Heart left ventricle (tissue), 16 donors: ENCODE results near the gene SEC14L3. TPM values are rescaled to one million over a fixed set of nuclear protein-coding genes. Genes with fewer than 3 reads are reported as not detected.

Source experiments
- ATAC-seq, 4 donors: fragments of 200-7000 bp; cut with Tn5 transposase; one replicate each; pipeline ENCODE4 v1.9.1; 2020 to 2022; ENCODE audit warnings: moderate library complexity in 4 of 4, mild to moderate bottlenecking in 3 of 4, moderate number of reproducible peaks in 1 of 4
- DNase-seq, 5 donors: peaks; one replicate each; pipeline ENCODE4 v3.0.0-alpha.2; 2020
- H3K27ac ChIP-seq, 12 donors: fragments of 200-600 bp; sonication (generic) in 4 of 12; one replicate each; pipeline versions ENCODE4 v1.5.0 to v1.8.0; 2016 to 2022; ENCODE audit warnings: mild to moderate bottlenecking in 2 of 12
- H3K27me3 ChIP-seq, 9 donors: fragments of 200-600 bp; sonication (generic) in 2 of 9; one replicate each; pipeline versions ENCODE4 v1.5.1 to v1.8.0; 2016 to 2022; ENCODE audit warnings: mild to moderate bottlenecking in 3 of 9
- H3K36me3 ChIP-seq, 9 donors: fragments of 200-600 bp; sonication (generic) in 2 of 9; one replicate each; pipeline versions ENCODE4 v1.5.0 to v1.8.0; 2018 to 2022; ENCODE audit warnings: mild to moderate bottlenecking in 2 of 9
- H3K4me1 ChIP-seq, 12 donors: fragments of 200-600 bp; sonication (generic) in 4 of 12; one replicate each; pipeline versions ENCODE4 v1.5.0 to v1.8.0; 2016 to 2022; ENCODE audit warnings: mild to moderate bottlenecking in 3 of 12
- H3K4me3 ChIP-seq, 12 donors: fragments of 200-600 bp; sonication (generic) in 4 of 12; one replicate each; pipeline versions ENCODE4 v1.5.0 to v1.8.0; 2017 to 2022; ENCODE audit warnings: mild to moderate bottlenecking in 9 of 12, moderate library complexity in 4 of 12
- H3K9me3 ChIP-seq, 12 donors: fragments of 200-600 bp; sonication (generic) in 4 of 12; one replicate each; pipeline versions ENCODE4 v1.5.0 to v1.8.0; 2016 to 2022; ENCODE audit warnings: mild to moderate bottlenecking in 1 of 12
- CTCF ChIP-seq, 12 donors: fragments of 200-600 bp; sonication (generic) in 4 of 12; IDR thresholded peaks; one replicate each; pipeline versions ENCODE4 v1.5.0 to v1.8.0; 2018 to 2022; ENCODE audit warnings: antibody characterized with exemption in 12 of 12, mild to moderate bottlenecking in 5 of 12
- POLR2A ChIP-seq, 2 donors: fragments of 450-650 bp; IDR thresholded peaks; one replicate each; pipeline ENCODE4 v1.6.1; 2017; ENCODE audit warnings: antibody characterized with exemption in 2 of 2, mild to moderate bottlenecking in 2 of 2, moderate library complexity in 2 of 2
- whole genome bisulfite sequencing, 4 donors: extraction: QIAGEN DNeasy Blood & Tissue Kit in 2 of 4; methylation state at CpG; one replicate each; pipeline versions ENCODE4 v1.1.5 to v1.1.7; 2013 to 2018; 5-methylcytosine and 5-hydroxymethylcytosine counted together
- intact Hi-C, 10 donors: fragments of 100-400 bp; cut with DNase I; formaldehyde crosslinking; loops; one replicate each; pipeline versions ENCODE4 v1.11.1 to v1.14.2; 2022
- polyA plus RNA-seq, 2 donors: library from polyadenylated mRNA; stranded (reverse); fragments of 200-250 nt; gene quantifications; one replicate each; pipeline ENCODE4 v1.2.3, GENCODE V29; 2013
- total RNA-seq, 9 donors: library from RNA; depleted of rRNA in 2 of 9; stranded (reverse); fragments of >200 nt in 2 of 9; fragmentation: NEBNext Ultra II Directional in 3 of 9; extraction: Animal tissue kit (Norgen Biotek cat#: 25700) in 3 of 9; gene quantifications; one replicate each; pipeline versions ENCODE4 v1.1.0 to v1.2.4, GENCODE V29; 2016 to 2023
- donor health status: ischemic (EF 13 %, LVEDD 7.1; RV severe dilation, severe dysfunction).
- donor health status: healthy with polysubstance abuse.
- donor health status: DM: no; HTN: yes; CAD: no.
- donor health status: DM: no; HTN: no; CAD: no.
- donor health status: ischemic (EF 25% LVEDD 6.9; RV normal size, moderate dysfunction).
- donor health status: ischemic (EF 25% LVEDD 5.7; RV mildly dilated, moderate dysfunction).
- donor health status: healthy.
- donor health status: DM: yes; HTN: yes; CAD: no.
- donor health status: ischemic (EF 35%, LVEDD 5.7; RV mildly dilated, moderate dysfunction).
- donor health status: nonischemic (EF 11% LVEDD 7.7; RV severe dilation, severe dysfunction).
- donor health status: DM: yes; HTN: yes; CAD: no.
- donor health status: PGD.
- donor health status: ischemic (EF 29% LVEDD 5.4; RV normal size, mild dysfunction).
- donor health status: nonischemic (EF 23%, LVEDD 6.1; RV moderate dilation, normal function).

The SEC14L3 gene
- total and polyA plus RNA-seq, 11 donors, result not detected

- H3K9me3 ChIP-seq, result no peaks in the 10 kb centered on the region
- H3K36me3 ChIP-seq, result no peaks in the 10 kb centered on the region
- no peak for ATAC-seq
- TF ChIP-seq POLR2A (IDR thresholded peaks at IDR 0.05) (no peak), CTCF (IDR thresholded peaks at IDR 0.05) (no peak)
- 64 to 91% (median 85%) methylated on average over 2 to 4 of the region's 4 CpGs for WGBS, 4 donors
- H3K4me3 ChIP-seq, result no peak overlapping the region
- DNase-seq, result no peak
- peaks cover 0 to 6% (median 0%) of the 10 kb centered on the region in 9 donors for H3K27me3 ChIP-seq
- intact Hi-C loops, result no loop called here
- H3K4me1 ChIP-seq, result no peaks in the 10 kb centered on the region
- H3K27ac ChIP-seq, result no peak overlapping the region
These were observed 11.7 kb downstream of the SEC14L3 start for GRCh38 chr22:30460147-30460546.

GRCh38 chr22:30459181-30460052 is 12.4 kb downstream of the SEC14L3 start:
- intact Hi-C loops, result no loop called here
- Histone ChIP-seq H3K4me1 (no peaks in the 10 kb centered on the region), H3K36me3 (no peaks in the 10 kb centered on the region), H3K9me3 (no peaks in the 10 kb centered on the region), H3K27me3 (peaks cover 0 to 6% (median 0%) of the 10 kb centered on the region in 9 donors), H3K27ac (no peak overlapping the region), H3K4me3 (no peak overlapping the region)
- DNase-seq, result no peak
- TF ChIP-seq POLR2A (IDR thresholded peaks at IDR 0.05), result no peak
- WGBS, 4 donors, result 36 to 74% (median 59%) methylated on average over 4 of the region's 4 CpGs
- no peak for ATAC-seq

- ATAC-seq, result no peak
- no peak for DNase-seq
- TF ChIP-seq CTCF (IDR thresholded peaks at IDR 0.05), result no peak
- no peak for TF ChIP-seq POLR2A (IDR thresholded peaks at IDR 0.05)
- Histone ChIP-seq H3K36me3 (no peaks in the 10 kb centered on the region), H3K4me3 (no peak overlapping the region), H3K27ac (no peak overlapping the region), H3K9me3 (no peaks in the 10 kb centered on the region), H3K4me1 (no peaks in the 10 kb centered on the region), H3K27me3 (peaks cover 0 to 8% (median 0%) of the 10 kb centered on the region in 9 donors)
- intact Hi-C loops, result no loop called here
- WGBS, 4 donors, result 38 to 68% (median 67%) methylated on average over 7 to 8 of the region's 8 CpGs
These were observed 13.8 kb downstream of the SEC14L3 start for GRCh38 chr22:30457981-30458380.

DNA sequence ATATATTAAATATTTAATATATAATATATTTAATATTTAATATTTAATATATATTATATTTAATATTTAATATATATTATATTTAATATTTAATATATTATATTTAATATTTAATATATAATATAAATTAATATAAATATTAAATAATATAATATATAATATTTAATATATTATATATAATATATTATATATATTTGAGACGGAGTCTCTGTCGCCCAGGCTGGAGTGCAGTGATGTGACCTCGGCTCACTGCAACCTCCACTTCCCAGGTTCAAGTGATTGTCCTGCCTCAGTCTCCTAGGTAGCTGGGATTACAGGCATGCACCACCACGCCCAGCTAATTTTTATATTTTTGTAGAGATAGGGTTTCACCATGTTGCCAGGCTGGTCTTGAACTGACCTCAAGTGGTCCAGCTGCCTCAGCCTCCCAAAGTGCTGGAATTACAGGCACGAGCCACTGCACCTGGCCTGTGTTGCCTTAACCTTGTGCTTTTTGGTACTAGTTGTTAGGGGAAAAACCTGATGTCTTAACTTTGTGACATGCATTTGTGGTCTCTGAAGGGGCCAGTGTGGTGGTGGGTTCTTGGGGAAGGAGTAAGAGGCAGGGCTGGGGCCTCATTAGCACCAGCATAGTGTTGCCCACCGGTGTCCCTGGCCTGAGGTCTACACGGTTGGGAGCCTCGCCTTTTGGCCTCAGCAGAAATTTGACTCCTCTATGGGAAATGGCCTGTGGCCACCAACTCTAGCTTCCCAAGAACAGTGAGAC is 16.6 kb downstream of the SEC14L3 start:
- intact Hi-C loops, result no loop called here
- no peaks in the 10 kb centered on the region for H3K36me3 ChIP-seq
- peaks cover 0 to 23% (median 0%) of the 10 kb centered on the region in 9 donors for H3K27me3 ChIP-seq
- no peaks in the 10 kb centered on the region for H3K9me3 ChIP-seq
- H3K27ac ChIP-seq, result no peak overlapping the region
- ATAC-seq (no peak), DNase-seq (no peak)
- no peak overlapping the region for H3K4me3 ChIP-seq
- H3K4me1 ChIP-seq, result no peaks in the 10 kb centered on the region
- 86 to 93% (median 90%) methylated on average over 8 of the region's 8 CpGs for WGBS, 4 donors
- no peak for TF ChIP-seq POLR2A (IDR thresholded peaks at IDR 0.05)
- no peak for TF ChIP-seq CTCF (IDR thresholded peaks at IDR 0.05)
